Endodermal cell (in vitro differentiated cells): Measurements from ENCODE around the gene POLE. TPM values are rescaled to one million over a fixed set of nuclear protein-coding genes. Genes with fewer than 3 reads are reported as not detected.
A peak's percentile ranks its signal among the peaks of the same experiment; 100 is the strongest.

Source experiments
- DNase-seq: peaks from one replicate; pipeline ENCODE4 v3.0.0-alpha.2; 2017
- H3K27ac ChIP-seq: 2 replicates; pipeline ENCODE4 v1.5.1; 2013; ENCODE audit warnings: mild to moderate bottlenecking, low read depth, low read length, moderate library complexity
- H3K27me3 ChIP-seq: 2 replicates; pipeline ENCODE4 v1.6.1; 2013; ENCODE audit warnings: mild to moderate bottlenecking, low read length, moderate library complexity; ENCODE audit not compliant: insufficient read depth, control insufficient read depth, poor library complexity, severe bottlenecking
- H3K36me3 ChIP-seq: 2 replicates; pipeline ENCODE4 v1.7.0; 2013; ENCODE audit warnings: mild to moderate bottlenecking, low read length, moderate library complexity; ENCODE audit not compliant: control insufficient read depth, insufficient read depth
- H3K4me1 ChIP-seq: one replicate; pipeline ENCODE4 v1.7.0; 2013; ENCODE audit warnings: low read length; ENCODE audit not compliant: control insufficient read depth, insufficient read depth
- H3K4me3 ChIP-seq: 2 replicates; pipeline ENCODE4 v1.5.1; 2013; ENCODE audit warnings: mild to moderate bottlenecking, low read length, moderate library complexity
- H3K9ac ChIP-seq: 2 replicates; pipeline ENCODE4 v1.6.1; 2013; ENCODE audit warnings: mild to moderate bottlenecking, low read length, moderate library complexity; ENCODE audit not compliant: poor library complexity, severe bottlenecking; ENCODE audit errors: extremely low read depth
- H3K9me3 ChIP-seq: 2 replicates; pipeline ENCODE4 v1.6.1; 2013; ENCODE audit warnings: mild to moderate bottlenecking, low read length, moderate library complexity; ENCODE audit not compliant: control insufficient read depth
- H3K27ac Mint-ChIP-seq: 2 replicates; pipeline ENCODE4 v1.8.0; 2020; ENCODE audit warnings: mixed read lengths
- H3K27me3 Mint-ChIP-seq: 2 replicates; pipeline ENCODE4 v1.8.0; 2021; ENCODE audit warnings: mild to moderate bottlenecking, mixed read lengths; ENCODE audit not compliant: insufficient read depth
- H3K36me3 Mint-ChIP-seq: 2 replicates; pipeline ENCODE4 v1.8.0; 2020; ENCODE audit warnings: low read depth, mixed read lengths
- H3K4me1 Mint-ChIP-seq: 2 replicates; pipeline ENCODE4 v1.8.0; 2020; ENCODE audit warnings: mixed read lengths
- H3K4me3 Mint-ChIP-seq: 2 replicates; pipeline ENCODE4 v1.8.0; 2020; ENCODE audit warnings: mild to moderate bottlenecking, moderate library complexity, mixed read lengths
- H3K9me3 Mint-ChIP-seq: 2 replicates; pipeline ENCODE4 v1.8.0; 2020; ENCODE audit warnings: mild to moderate bottlenecking, mixed read lengths
- CTCF ChIP-seq: fragments of 200-600 bp; sonication (generic); conservative IDR thresholded peaks from 2 replicates; pipeline ENCODE4 v1.5.0; 2021; ENCODE audit warnings: antibody characterized with exemption, mild to moderate bottlenecking
- WGBS, 2 experiments: methylation state at CpG; one replicate each; pipeline versions ENCODE4 v1.1.5 to v1.1.7; 2013; ENCODE audit warnings: missing lambda C conversion rate in 2 of 2, mixed read lengths in 1 of 2; ENCODE audit not compliant: insufficient coverage in 1 of 2, insufficient read length in 1 of 2; 5-methylcytosine and 5-hydroxymethylcytosine counted together
- total RNA-seq, 2 donors: library from RNA; stranded (reverse); fragmentation: NEBNext Ultra II Directional in 1 of 2; extraction: Animal tissue kit (Norgen Biotek cat#: 25700) in 1 of 2; gene quantifications; 2 replicates in 1 of 2; 3 replicates in 1 of 2; pipeline ENCODE4 v1.2.1, GENCODE V29; 2021

POLE gene
- total RNA-seq, 2 donors from 2014 or later, result 165 to 212 TPM

GRCh38 chr12:132673288-132674179 lies 13.6 kb downstream of the POLE start:
- peaks cover 91% of the 10 kb centered on the region for H3K36me3 ChIP-seq
- H3K9ac ChIP-seq, result no peak overlapping the region
- TF ChIP-seq CTCF, result no peak
- Mint-ChIP-seq H3K27ac (no peak overlapping the region), H3K36me3 (peaks cover 84% of the 10 kb centered on the region), H3K27me3 (no peaks in the 10 kb centered on the region), H3K4me1 (peaks cover 4% of the 10 kb centered on the region), H3K4me3 (no peak overlapping the region), H3K9me3 (no peaks in the 10 kb centered on the region)
- H3K27me3 ChIP-seq, result no peaks in the 10 kb centered on the region
- H3K27ac ChIP-seq, result no peak overlapping the region
- no peaks in the 10 kb centered on the region for H3K4me1 ChIP-seq
- no peak overlapping the region for H3K4me3 ChIP-seq
- no peak for DNase-seq
- no peaks in the 10 kb centered on the region for H3K9me3 ChIP-seq
- 93 to 94% methylated on average over 19 to 26 of the region's 27 CpGs for WGBS, 2 experiments

- Mint-ChIP-seq H3K36me3 (peaks cover 88% of the 10 kb centered on the region), H3K4me3 (no peak overlapping the region), H3K27me3 (no peaks in the 10 kb centered on the region), H3K27ac (no peak overlapping the region), H3K4me1 (peaks cover 4% of the 10 kb centered on the region), H3K9me3 (no peaks in the 10 kb centered on the region)
- no peak for DNase-seq
- no peak for TF ChIP-seq CTCF
- no peaks in the 10 kb centered on the region for H3K9me3 ChIP-seq
- H3K9ac ChIP-seq, result no peak overlapping the region
- no peaks in the 10 kb centered on the region for H3K4me1 ChIP-seq
- peaks cover 89% of the 10 kb centered on the region for H3K36me3 ChIP-seq
- no peak overlapping the region for H3K27ac ChIP-seq
- H3K27me3 ChIP-seq, result no peaks in the 10 kb centered on the region
- WGBS, 2 experiments, result 96 to 100% methylated on average over 4 to 12 of the region's 12 CpGs
- no peak overlapping the region for H3K4me3 ChIP-seq
Measured at GRCh38 chr12:132672678-132673077, 14.5 kb downstream of the POLE start.

GRCh38 chr12:132672116-132672515 lies 15.0 kb downstream of the POLE start:
- H3K9me3 Mint-ChIP-seq, result no peaks in the 10 kb centered on the region
- H3K27ac Mint-ChIP-seq, result peak overlapping the region; percentile 18
- no peaks in the 10 kb centered on the region for H3K27me3 Mint-ChIP-seq
- no peak for TF ChIP-seq CTCF
- WGBS, 2 experiments, result 91 to 95% methylated on average over 16 of the region's 16 CpGs
- Histone ChIP-seq H3K4me3 (no peak overlapping the region), H3K9ac (no peak overlapping the region), H3K9me3 (no peaks in the 10 kb centered on the region), H3K27ac (no peak overlapping the region), H3K27me3 (no peaks in the 10 kb centered on the region), H3K4me1 (no peaks in the 10 kb centered on the region), H3K36me3 (peaks cover 89% of the 10 kb centered on the region)
- DNase-seq, result peak; percentile 43
- no peak overlapping the region for H3K4me3 Mint-ChIP-seq
- peaks cover 88% of the 10 kb centered on the region for H3K36me3 Mint-ChIP-seq
- peaks cover 4% of the 10 kb centered on the region for H3K4me1 Mint-ChIP-seq
